ACC112 (cell line): ENCODE data around the gene GPER1.

ENCODE experiments used
- H2AFZ ChIP-seq: fragments of 200-600 bp; sonication (generic); one replicate; pipeline ENCODE4 v1.6.0; 2017; ENCODE audit warnings: antibody characterized with exemption, low read length; ENCODE audit not compliant: unreplicated experiment
- H3K27ac ChIP-seq: fragments of 200-600 bp; sonication (generic); 2 replicates; pipeline ENCODE4 v1.5.1; 2014; ENCODE audit warnings: low read depth, mild to moderate bottlenecking, antibody characterized with exemption, low read length, moderate library complexity
- H3K27me3 ChIP-seq: fragments of 200-600 bp; sonication (generic); 2 replicates; pipeline ENCODE4 v1.6.1; 2014; ENCODE audit warnings: mild to moderate bottlenecking, antibody characterized with exemption, low read length, moderate library complexity, mixed read lengths; ENCODE audit not compliant: insufficient read depth
- H3K36me3 ChIP-seq: fragments of 200-600 bp; sonication (generic); 2 replicates; pipeline ENCODE4 v1.6.1; 2016; ENCODE audit warnings: mild to moderate bottlenecking, antibody characterized with exemption, low read length, moderate library complexity, mixed read lengths; ENCODE audit not compliant: insufficient read depth
- H3K4me1 ChIP-seq: fragments of 200-600 bp; sonication (generic); one replicate; pipeline ENCODE4 v1.6.1; 2016; ENCODE audit warnings: low read length, mixed read lengths; ENCODE audit not compliant: insufficient read depth, unreplicated experiment, control insufficient read depth
- H3K4me3 ChIP-seq: fragments of 200-600 bp; sonication (generic); 2 replicates; pipeline ENCODE4 v1.5.1; 2014; ENCODE audit warnings: mild to moderate bottlenecking, low read depth, low read length
- H3K79me2 ChIP-seq: fragments of 200-600 bp; sonication (generic); one replicate; pipeline ENCODE4 v1.6.0; 2016; ENCODE audit warnings: low read length; ENCODE audit not compliant: control insufficient read depth, unreplicated experiment, insufficient read depth

Gene GPER1

DNA sequence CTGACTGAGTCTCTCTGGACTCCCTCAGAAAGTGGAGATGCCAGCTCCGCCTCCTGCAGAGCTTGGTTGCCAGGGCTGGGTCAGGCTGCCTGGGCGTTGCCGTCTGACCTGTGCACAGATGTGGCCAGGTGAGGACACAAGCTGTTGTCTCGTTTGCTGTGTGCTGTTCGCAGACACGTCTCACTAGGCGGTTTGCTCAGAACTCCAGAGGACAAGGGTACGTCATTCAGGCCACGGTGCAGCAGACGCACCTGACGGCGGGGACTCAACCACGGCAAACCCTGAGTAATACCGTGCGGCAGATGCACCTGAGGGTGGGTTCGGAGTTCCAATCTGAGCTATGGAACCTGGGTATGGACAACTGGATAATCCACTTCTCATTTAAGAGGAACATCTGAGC, 11.7 kb downstream of the GPER1 start:
- Histone ChIP-seq H3K4me3 (no peak overlapping the region), H2AFZ (no peak overlapping the region), H3K4me1 (no peaks in the 10 kb centered on the region), H3K27me3 (no peaks in the 10 kb centered on the region), H3K27ac (no peak overlapping the region), H3K36me3 (no peaks in the 10 kb centered on the region), H3K79me2 (no peaks in the 10 kb centered on the region)

DNA sequence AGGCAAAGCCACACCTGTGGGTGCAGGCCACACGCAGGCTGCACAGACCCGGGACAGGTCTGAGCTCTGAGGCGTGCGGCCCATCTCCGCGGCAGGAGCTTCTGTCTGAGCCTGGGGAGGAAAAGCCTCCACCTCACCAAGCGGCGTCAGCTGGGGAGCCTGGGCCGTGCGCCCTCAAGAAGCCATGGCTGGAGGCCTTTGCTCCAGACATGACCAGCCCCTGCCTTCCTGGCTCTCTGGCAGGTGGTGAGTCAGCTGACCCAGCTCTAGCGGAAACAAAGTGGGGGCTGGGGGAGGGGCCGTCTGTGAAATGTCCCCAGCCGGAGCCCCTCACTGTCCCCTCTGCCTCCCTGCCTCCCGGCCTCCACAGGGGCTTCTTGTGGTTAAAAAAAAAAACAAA, 12.5 kb downstream of the GPER1 start:
- Histone ChIP-seq H2AFZ (no peak overlapping the region), H3K27ac (no peak overlapping the region), H3K36me3 (no peaks in the 10 kb centered on the region), H3K4me3 (no peak overlapping the region), H3K79me2 (no peaks in the 10 kb centered on the region), H3K27me3 (no peaks in the 10 kb centered on the region), H3K4me1 (no peaks in the 10 kb centered on the region)

DNA sequence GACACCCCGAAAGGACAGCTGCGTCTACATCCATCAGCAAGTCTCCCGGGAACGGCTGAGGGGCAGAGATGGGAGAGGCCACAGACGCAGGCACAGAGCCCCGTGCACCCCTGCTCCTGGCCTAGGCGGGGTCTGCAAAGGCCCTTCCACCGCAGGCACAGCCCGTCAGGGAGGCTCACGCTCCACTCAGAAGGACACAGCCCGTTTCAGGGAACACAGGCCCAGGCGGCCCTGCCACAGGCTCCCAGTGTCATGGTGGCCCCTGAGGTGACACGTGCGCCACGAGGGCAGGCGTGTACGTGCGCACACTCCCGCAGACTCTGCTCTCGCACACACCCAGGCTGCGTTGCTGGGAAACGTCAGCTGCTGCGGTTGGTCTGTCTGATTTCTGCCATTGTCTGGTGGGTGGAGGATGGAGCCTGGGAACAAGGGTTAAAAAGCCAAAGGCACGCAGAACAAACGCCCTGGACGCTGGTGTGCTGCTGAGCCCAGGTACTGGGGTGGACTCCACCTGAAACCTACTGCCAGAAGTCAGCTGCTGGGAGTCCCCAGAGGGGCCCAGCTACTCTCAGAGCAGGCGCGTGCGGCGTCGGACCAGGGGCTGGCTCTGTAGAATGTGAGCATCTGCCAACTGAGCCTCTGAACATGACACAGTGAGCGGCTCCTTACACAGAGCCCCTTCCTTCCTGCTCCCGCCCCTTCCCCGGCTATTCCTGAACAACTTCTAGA, 13.1 kb downstream of the GPER1 start:
- Histone ChIP-seq H3K4me1 (no peaks in the 10 kb centered on the region), H2AFZ (no peak overlapping the region), H3K36me3 (no peaks in the 10 kb centered on the region), H3K27me3 (no peaks in the 10 kb centered on the region), H3K4me3 (no peak overlapping the region), H3K27ac (no peak overlapping the region), H3K79me2 (no peaks in the 10 kb centered on the region)

DNA sequence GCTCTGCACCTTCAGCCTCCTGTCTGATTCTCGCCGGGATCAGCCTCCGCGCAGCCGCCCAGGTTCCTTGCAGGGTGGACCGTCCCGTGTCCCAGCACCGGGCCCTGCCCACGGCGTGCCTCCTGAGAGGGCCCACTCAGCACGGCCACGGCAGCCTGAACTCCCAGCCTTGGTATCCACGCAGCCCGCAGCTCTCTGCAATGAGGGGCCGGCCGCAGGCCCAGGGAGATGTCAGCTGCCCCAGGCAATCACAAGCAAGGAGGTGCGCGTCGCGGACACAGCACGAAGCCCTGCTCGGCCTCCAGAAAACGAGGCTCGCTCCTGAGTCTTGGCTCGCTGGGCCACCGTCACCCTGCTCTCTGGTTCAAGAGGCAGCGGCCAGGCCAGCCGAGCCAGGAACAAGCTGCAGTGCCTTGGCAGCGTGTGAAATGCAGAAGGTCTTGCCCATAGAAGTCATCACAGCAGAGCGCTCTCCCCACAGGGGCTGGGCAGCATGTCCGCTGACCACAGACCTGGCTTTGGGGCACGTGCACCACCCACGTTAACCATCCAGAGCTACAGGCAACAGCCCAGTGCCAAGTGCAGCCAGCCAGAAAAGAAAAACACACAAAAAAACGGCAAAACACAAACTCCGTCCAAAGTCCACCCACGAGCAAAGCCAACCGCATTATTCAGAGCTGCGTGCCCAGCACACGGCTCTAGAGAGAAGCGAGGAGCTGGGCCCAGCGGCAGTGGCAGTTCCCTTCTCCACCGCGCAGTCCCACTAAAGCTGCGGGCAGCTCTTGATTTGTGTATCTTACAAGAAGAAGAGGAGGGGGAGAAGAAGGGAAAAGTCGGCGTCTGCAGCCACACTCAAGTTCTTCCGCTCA, 13.9 kb downstream of the GPER1 start:
- Histone ChIP-seq H2AFZ (no peak overlapping the region), H3K4me3 (no peak overlapping the region), H3K27me3 (no peaks in the 10 kb centered on the region), H3K27ac (no peak overlapping the region), H3K36me3 (no peaks in the 10 kb centered on the region), H3K4me1 (no peaks in the 10 kb centered on the region), H3K79me2 (no peaks in the 10 kb centered on the region)

DNA sequence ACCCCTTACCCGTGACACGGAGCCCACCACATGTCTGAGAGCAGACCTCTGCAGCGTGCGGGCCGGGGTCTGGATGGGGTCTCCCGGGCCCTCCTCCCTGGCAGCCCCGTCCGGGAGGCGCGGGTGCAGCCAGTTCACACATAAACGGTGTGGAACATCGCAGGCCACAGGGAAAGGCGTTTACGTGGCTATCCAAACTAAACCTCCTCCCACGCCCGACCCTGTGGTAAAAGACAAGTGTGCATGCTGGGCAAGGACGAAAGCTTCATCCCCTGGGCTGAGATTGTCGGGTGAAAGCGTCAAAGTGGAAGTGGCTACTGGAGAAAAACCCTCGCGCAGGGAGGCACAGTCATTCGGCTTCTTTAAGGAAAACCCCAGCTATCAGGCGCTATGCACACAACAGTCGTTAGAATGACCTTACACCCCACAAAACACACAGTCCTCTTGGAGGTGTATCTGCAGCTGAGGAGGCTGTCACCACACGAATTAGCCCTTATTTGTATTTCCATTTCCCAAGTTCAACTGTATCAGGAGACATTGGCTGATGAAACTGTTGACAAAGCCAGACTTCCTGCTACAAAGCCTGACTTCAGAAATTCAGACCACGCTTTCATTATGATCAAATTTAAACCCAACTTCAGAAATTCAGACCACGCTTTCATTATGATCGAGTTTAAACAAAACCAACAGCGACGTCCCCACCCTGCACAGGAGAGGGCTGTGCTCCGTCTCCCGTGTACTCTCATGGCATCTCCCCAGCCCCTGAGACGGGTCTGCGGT, 15.3 kb downstream of the GPER1 start:
- Histone ChIP-seq H3K27ac (no peak overlapping the region), H3K27me3 (no peaks in the 10 kb centered on the region), H3K4me3 (no peak overlapping the region), H3K36me3 (no peaks in the 10 kb centered on the region), H3K4me1 (no peaks in the 10 kb centered on the region), H3K79me2 (no peaks in the 10 kb centered on the region), H2AFZ (no peak overlapping the region)

DNA sequence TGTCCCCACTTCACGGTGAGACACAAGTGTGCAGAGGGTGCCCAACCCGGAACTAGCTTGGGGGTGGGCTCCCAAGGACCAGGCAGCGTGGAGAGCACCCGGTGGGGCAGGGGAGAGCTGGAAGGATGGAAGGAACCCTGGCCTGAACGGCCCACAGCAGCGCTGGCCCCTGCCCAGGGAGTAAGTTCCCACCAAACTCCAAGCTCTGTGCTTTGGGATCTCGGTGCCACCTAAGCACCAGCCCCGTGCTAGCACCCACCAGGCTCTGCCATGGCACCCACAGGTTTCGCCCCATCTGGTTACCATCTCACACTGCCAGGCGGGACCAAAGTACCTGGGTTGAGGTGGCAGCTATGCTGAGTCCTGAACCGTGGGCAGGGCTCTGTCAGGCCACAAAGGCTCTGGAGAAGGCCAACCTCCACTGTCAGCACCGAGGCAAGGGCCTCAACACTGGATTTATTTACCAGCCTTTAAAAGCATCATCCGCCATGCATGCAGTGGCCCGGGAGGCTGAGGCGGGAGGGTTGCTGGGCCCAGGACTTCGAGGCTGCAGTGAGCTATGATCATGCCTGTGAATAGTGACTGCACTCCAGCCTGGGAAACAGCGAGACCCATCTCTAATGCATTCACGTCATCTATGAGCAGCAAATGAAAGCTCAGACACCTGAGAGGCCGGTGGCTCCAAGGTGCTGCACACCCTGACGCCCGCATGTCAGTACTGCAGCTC, 16.0 kb downstream of the GPER1 start:
- H3K4me3 ChIP-seq, result no peak overlapping the region
- H3K27ac ChIP-seq, result no peak overlapping the region
- H3K4me1 ChIP-seq, result no peaks in the 10 kb centered on the region

DNA sequence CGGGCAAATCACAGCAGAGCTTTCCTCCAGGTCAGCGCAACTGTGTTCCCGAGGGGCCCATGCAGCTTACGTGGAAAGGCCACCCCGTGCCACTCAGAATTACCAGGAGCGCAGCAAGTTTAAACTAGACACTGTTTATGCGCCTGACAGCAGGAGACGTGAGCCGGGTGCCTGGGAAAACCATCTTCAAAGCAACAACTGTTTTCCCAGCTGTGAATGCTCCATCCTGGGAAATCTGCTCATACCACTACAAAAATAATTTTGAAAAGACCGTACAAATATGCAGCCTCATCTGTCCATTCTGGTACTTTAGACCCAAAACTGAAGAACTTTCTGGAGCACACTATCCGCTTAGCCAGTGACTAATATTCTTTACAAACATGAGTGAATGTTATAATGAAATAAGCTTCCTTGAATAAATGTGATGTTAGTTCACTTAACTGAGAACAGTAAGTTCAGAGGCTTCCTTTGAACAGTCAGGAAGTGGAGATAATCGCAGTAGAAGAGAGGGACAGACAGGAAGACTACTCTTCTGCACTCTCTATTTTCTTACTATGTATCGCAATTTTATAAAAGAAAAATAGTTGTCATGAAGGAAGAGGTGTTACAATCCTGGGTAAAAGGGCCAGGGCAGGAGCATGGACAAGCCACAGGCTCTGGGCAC, 16.7 kb downstream of the GPER1 start:
- Histone ChIP-seq H3K27ac (no peak overlapping the region), H3K79me2 (no peaks in the 10 kb centered on the region), H3K4me3 (no peak overlapping the region), H3K36me3 (no peaks in the 10 kb centered on the region), H3K27me3 (no peaks in the 10 kb centered on the region), H3K4me1 (no peaks in the 10 kb centered on the region), H2AFZ (no peak overlapping the region)

More for the DNA sequence above, 16.0 kb downstream of the GPER1 start:
- H3K27me3 ChIP-seq, result no peaks in the 10 kb centered on the region
- no peaks in the 10 kb centered on the region for H3K79me2 ChIP-seq
- no peaks in the 10 kb centered on the region for H3K36me3 ChIP-seq
- H2AFZ ChIP-seq, result no peak overlapping the region

DNA sequence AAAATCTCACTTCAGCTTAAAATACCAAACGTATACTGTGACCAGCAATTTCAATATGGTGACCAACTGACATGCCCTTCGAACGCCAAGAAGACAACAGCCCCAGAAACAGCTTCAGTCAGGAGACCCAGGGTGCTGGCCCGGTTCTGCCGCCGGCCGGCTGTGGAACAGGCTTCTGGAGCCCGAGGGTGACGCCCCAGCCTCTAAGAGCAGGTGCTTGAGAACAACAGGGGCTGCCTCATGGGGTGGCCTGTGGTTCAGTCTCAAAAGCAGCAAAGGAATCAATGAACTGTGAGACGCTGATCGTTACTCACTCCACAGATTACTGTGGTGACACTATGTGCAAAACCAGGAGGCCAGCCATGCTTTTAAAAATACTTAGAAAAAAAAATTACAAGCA, 17.3 kb downstream of the GPER1 start:
- Histone ChIP-seq H3K79me2 (no peaks in the 10 kb centered on the region), H3K27me3 (no peaks in the 10 kb centered on the region), H3K27ac (no peak overlapping the region), H2AFZ (no peak overlapping the region), H3K4me1 (no peaks in the 10 kb centered on the region), H3K36me3 (no peaks in the 10 kb centered on the region), H3K4me3 (no peak overlapping the region)

DNA sequence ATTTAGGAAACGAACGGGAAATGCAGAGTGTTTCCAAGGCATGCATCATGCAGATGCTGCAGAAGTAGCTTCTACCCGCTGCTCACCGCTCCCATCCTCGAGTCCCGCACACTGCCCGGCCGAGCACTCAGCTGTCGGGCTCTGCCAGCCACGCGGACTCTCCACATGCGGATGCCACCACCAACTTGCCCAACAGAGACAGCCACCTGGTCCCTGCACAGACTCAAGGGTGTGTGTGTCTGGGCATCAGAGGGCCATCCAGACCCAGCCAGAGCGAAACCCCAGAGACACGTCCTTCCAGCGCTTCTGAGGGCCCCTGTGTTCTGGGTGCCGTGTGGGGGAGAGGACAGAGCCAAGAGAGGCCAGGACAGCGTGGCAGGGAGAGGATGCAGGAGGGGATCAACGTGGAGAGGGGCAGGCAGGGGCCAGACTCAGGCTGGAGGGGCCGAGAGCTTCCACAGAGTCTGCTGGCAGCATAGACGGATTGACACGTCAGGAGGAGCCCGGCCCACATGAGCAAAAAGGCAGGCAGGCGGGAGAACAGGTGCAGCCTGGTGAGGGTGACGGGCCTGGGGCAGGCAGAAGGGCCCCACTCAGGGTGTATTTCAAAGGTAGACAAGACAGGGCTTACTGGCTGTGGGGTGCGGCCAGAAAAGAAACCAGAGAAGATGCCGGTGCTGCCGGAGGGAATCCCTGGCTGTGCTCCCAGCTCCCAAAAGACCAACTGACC, 18.3 kb downstream of the GPER1 start:
- H3K79me2 ChIP-seq, result no peaks in the 10 kb centered on the region
- no peak overlapping the region for H3K27ac ChIP-seq
- no peaks in the 10 kb centered on the region for H3K27me3 ChIP-seq
- no peak overlapping the region for H2AFZ ChIP-seq
- H3K4me1 ChIP-seq, result no peaks in the 10 kb centered on the region
- H3K36me3 ChIP-seq, result no peaks in the 10 kb centered on the region
- H3K4me3 ChIP-seq, result no peak overlapping the region
